ENCODE data around the gene COPB1. TPM values are rescaled to one million over a fixed set of nuclear protein-coding genes. Genes with fewer than 3 reads are reported as not detected.

Gene COPB1
- polyA plus RNA-seq, 1 of the 3 experiments (the other 2 are of a cell fraction) = 81.0 TPM

DNA sequence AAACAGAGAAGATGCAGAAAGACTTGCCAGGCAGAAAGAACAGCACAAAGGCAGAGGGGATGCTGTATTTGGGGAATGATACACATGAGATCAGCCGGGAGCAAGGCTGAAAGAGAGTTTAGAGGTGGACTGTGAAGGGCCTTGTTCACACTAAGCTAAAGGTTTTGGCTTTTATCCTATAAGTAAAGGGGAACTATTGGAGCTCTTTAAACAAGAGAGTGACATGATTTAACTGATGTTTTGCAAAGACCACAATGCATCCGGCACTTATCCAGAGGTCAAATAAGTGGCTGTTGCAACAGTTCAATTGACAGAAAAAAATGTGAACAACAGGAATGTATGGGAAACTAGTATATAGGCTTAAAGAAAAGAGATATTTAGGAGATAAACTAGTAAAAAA lies 76.0 kb downstream of the COPB1 start:
- no peak for DNase-seq
- H3K4me2 ChIP-seq = no peak overlapping the region
- TF ChIP-seq POLR2AphosphoS5 (IDR thresholded peaks at IDR 0.05; ENCODE audit: low read depth, low read length) (no peak), RCOR1 (IDR thresholded peaks at IDR 0.05; ENCODE audit: low read length) (no peak), EZH2phosphoT487 (IDR thresholded peaks at IDR 0.05; ENCODE audit: borderline replicate concordance, low read depth) (no peak), GABPA (IDR thresholded peaks at IDR 0.05; ENCODE audit: low read depth) (no peak)
- H3F3A ChIP-seq (replicated peaks; ENCODE audit: insufficient read depth) = no peaks in the 10 kb centered on the region
- ChIA-PET POLR2A (no interaction called here), CTCF (interaction anchor here (1.0 to 8.8 kb wide), 3 partner anchors 31 to 122 kb away, joined by 3 to 62 read pairs (median 3); no protein-coding TSS in a partner anchor)
- peak overlapping the region; percentile 2; the same call in 1 of the 2 replicates for H3K9ac ChIP-seq
- no peaks in the 10 kb centered on the region for H3K9me2 ChIP-seq
- no peak overlapping the region for H2AFZ ChIP-seq (ENCODE audit: low read depth)
- peaks cover 6 to 36% of the 10 kb centered on the region in 2 experiments; a peak in 3 of 4 replicates for H3K4me1 ChIP-seq (ENCODE audit: control insufficient read depth in 1 of 2, insufficient read depth in 2 of 2, low read depth in 1 of 2, low read length in 1 of 2)
- H4K20me1 ChIP-seq (ENCODE audit: insufficient read depth) = no peaks in the 10 kb centered on the region
- 77% methylated on average over 2 of the region's 2 CpGs for WGBS (ENCODE audit: low lambda C conversion rate)
- H3K79me2 ChIP-seq (ENCODE audit: insufficient read depth) = no peaks in the 10 kb centered on the region
- no peaks in the 10 kb centered on the region for H3K9me3 ChIP-seq
- H3K27ac ChIP-seq (ENCODE audit: low read depth in 2 of 2, low read length in 1 of 2) = peak overlapping the region in 1 of 2 experiments; percentile 70; a peak in 2 of 4 replicates
- H3K36me3 ChIP-seq (replicated peaks in 1 of 2; ENCODE audit: control insufficient read depth in 1 of 2, insufficient read depth in 2 of 2, low read length in 1 of 2) = no peaks in the 10 kb centered on the region
- no peak overlapping the region for H3K4me3 ChIP-seq (ENCODE audit: low read depth in 2 of 2, low read length in 1 of 2)
- no peaks in the 10 kb centered on the region for H3K27me3 ChIP-seq (ENCODE audit: insufficient read depth)

DNA sequence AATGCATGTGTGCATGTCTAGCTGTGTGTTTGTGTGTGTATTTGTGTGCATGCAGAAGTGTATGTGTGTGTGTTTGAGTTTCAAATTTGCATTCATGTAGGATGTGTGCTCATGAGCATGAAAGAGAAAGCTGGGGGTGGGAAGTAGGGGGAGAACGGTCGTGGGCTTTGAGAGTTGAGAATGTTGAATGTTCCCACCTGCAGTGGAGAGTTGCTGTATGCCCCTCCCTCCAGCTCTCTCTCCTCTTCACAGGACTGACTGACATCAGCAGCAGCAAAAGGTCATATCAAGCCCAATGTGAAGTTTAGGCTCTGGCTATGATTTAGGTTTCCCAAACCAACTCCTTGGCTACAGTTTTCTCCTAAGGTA lies 76.8 kb downstream of the COPB1 start:
- no peak overlapping the region for H2AFZ ChIP-seq (ENCODE audit: low read depth)

More for the DNA sequence above, 76.8 kb downstream of the COPB1 start:
- POLR2A ChIA-PET = no interaction called here
- 4% methylated on average over 2 of the region's 2 CpGs for WGBS (ENCODE audit: low lambda C conversion rate)
- Histone ChIP-seq H3K9ac (peak overlapping the region; percentile 2; the same call in 1 of the 2 replicates), H3K4me1 (ENCODE audit: control insufficient read depth in 1 of 2, insufficient read depth in 2 of 2, low read depth in 1 of 2, low read length in 1 of 2) (peaks cover 6 to 36% of the 10 kb centered on the region in 2 experiments; a peak in 3 of 4 replicates), H3F3A (replicated peaks; ENCODE audit: insufficient read depth) (no peaks in the 10 kb centered on the region), H3K36me3 (replicated peaks in 1 of 2; ENCODE audit: control insufficient read depth in 1 of 2, insufficient read depth in 2 of 2, low read length in 1 of 2) (no peaks in the 10 kb centered on the region), H3K9me3 (no peaks in the 10 kb centered on the region), H3K9me2 (no peaks in the 10 kb centered on the region), H3K4me2 (peak overlapping the region; percentile 28; the same call in 1 of the 2 replicates), H3K4me3 (ENCODE audit: low read depth in 2 of 2, low read length in 1 of 2) (no peak overlapping the region), H4K20me1 (ENCODE audit: insufficient read depth) (no peaks in the 10 kb centered on the region), H3K27me3 (ENCODE audit: insufficient read depth) (no peaks in the 10 kb centered on the region), H3K79me2 (ENCODE audit: insufficient read depth) (no peaks in the 10 kb centered on the region), H3K27ac (ENCODE audit: low read depth in 2 of 2, low read length in 1 of 2) (peak overlapping the region in 1 of 2 experiments; percentile 70; a peak in 2 of 4 replicates)
- no peak for DNase-seq
- CTCF ChIA-PET = interaction anchor here (0.7 to 8.8 kb wide), 5 partner anchors 31 to 121 kb away, joined by 3 to 62 read pairs (median 3); no protein-coding TSS in a partner anchor
- TF ChIP-seq YY1 (IDR thresholded peaks at IDR 0.05; ENCODE audit: low read depth) = no peak
- TF ChIP-seq SMC3 (IDR thresholded peaks at IDR 0.05; ENCODE audit: low read depth, low read length) = no peak
- no peak for TF ChIP-seq TCF12 (IDR thresholded peaks at IDR 0.05)
- no peak for TF ChIP-seq MEF2A (IDR thresholded peaks at IDR 0.05; ENCODE audit: borderline replicate concordance, low read depth)
- no peak for TF ChIP-seq NFIC (IDR thresholded peaks at IDR 0.05; ENCODE audit: borderline replicate concordance)
- no peak for TF ChIP-seq MAX (IDR thresholded peaks at IDR 0.05; ENCODE audit: low read depth)
- TF ChIP-seq, protein P1, sequence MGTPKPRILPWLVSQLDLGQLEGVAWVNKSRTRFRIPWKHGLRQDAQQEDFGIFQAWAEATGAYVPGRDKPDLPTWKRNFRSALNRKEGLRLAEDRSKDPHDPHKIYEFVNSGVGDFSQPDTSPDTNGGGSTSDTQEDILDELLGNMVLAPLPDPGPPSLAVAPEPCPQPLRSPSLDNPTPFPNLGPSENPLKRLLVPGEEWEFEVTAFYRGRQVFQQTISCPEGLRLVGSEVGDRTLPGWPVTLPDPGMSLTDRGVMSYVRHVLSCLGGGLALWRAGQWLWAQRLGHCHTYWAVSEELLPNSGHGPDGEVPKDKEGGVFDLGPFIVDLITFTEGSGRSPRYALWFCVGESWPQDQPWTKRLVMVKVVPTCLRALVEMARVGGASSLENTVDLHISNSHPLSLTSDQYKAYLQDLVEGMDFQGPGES (IDR thresholded peaks at IDR 0.05; ENCODE audit: low read depth, low read length) = no peak
- TF ChIP-seq USF1 (IDR thresholded peaks at IDR 0.05; ENCODE audit: borderline replicate concordance, low read depth) = no peak
- no peak for TF ChIP-seq USF2 (IDR thresholded peaks at IDR 0.05; ENCODE audit: borderline replicate concordance, low read depth, low read length)
- TF ChIP-seq REST (IDR thresholded peaks at IDR 0.05; ENCODE audit: low read depth, low read length) = no peak
- TF ChIP-seq EP300 (IDR thresholded peaks at IDR 0.05; ENCODE audit: borderline replicate concordance in 1 of 2, low read depth in 1 of 2, low read length in 1 of 2) = no peak
- TF ChIP-seq TEAD4 (IDR thresholded peaks at IDR 0.05; ENCODE audit: borderline replicate concordance, insufficient read depth) = no peak
- TF ChIP-seq RFX5 (IDR thresholded peaks at IDR 0.05; ENCODE audit: low read length) = no peak
- TF ChIP-seq CTCF (IDR thresholded peaks at IDR 0.05) = no peak
- TF ChIP-seq RCOR1 (IDR thresholded peaks at IDR 0.05; ENCODE audit: low read length) = no peak
- TF ChIP-seq EZH2phosphoT487 (IDR thresholded peaks at IDR 0.05; ENCODE audit: borderline replicate concordance, low read depth) = no peak
- no peak for TF ChIP-seq RXRA (IDR thresholded peaks at IDR 0.05; ENCODE audit: borderline replicate concordance, low read depth)
